SK-N-SH treated with all-trans-retinoic acid at 6 μM for 48 hours (cell line): ENCODE measurements around the gene REPS2.
A peak's percentile ranks its signal among the peaks of the same experiment; 100 is the strongest.

Source experiments
- ATAC-seq: fragments of 200-7000 bp; cut with Tn5 transposase; 3 replicates; pipeline ENCODE4 v1.9.1; 2020; ENCODE audit warnings: mild to moderate bottlenecking, moderate library complexity
- ARNTL ChIP-seq: fragments of 450-650 bp; formaldehyde crosslinking; IDR thresholded peaks from 2 replicates; pipeline ENCODE4 v1.5.0; 2020; ENCODE audit warnings: low read depth, mild to moderate bottlenecking, moderate library complexity, borderline replicate concordance
- BACH2 ChIP-seq: fragments of 250-450 bp; sonication (Bioruptor Pico); IDR thresholded peaks from 2 replicates; pipeline ENCODE4 v1.9.0; 2021; ENCODE audit warnings: mild to moderate bottlenecking, borderline replicate concordance
- CSDC2 ChIP-seq: fragments of 250-450 bp; sonication (Bioruptor Pico); IDR thresholded peaks from 2 replicates; pipeline ENCODE4 v1.5.0; 2020; ENCODE audit warnings: mild to moderate bottlenecking, moderate library complexity
- ESRRG ChIP-seq: fragments of 250-450 bp; sonication (Bioruptor Pico); IDR thresholded peaks from 2 replicates; pipeline ENCODE4 v1.6.1; 2021; ENCODE audit warnings: mild to moderate bottlenecking
- GLIS3 ChIP-seq: fragments of 250-450 bp; sonication (Bioruptor Pico); IDR thresholded peaks from 2 replicates; pipeline ENCODE4 v1.5.0; 2020; ENCODE audit warnings: mild to moderate bottlenecking, moderate library complexity
- ISL1 ChIP-seq: fragments of 250-450 bp; sonication (Bioruptor Pico); IDR thresholded peaks from 2 replicates; pipeline ENCODE4 v2.1.2; 2022; ENCODE audit warnings: mild to moderate bottlenecking, moderate library complexity
- RARB ChIP-seq: fragments of 250-450 bp; sonication (Bioruptor Pico); IDR thresholded peaks from 2 replicates; pipeline ENCODE4 v1.8.0; 2021; ENCODE audit warnings: mild to moderate bottlenecking, moderate library complexity
- SNAI2 ChIP-seq: fragments of 250-450 bp; sonication (Bioruptor Pico); IDR thresholded peaks from 2 replicates; pipeline ENCODE4 v1.5.0; 2020; ENCODE audit warnings: mild to moderate bottlenecking, moderate library complexity
- TCF4 ChIP-seq: fragments of 250-450 bp; sonication (Bioruptor Pico); IDR thresholded peaks from 2 replicates; pipeline ENCODE4 v1.8.0; 2021; ENCODE audit warnings: mild to moderate bottlenecking, moderate library complexity, borderline replicate concordance
- TOX ChIP-seq: fragments of 250-450 bp; sonication (Bioruptor Pico); IDR thresholded peaks from 2 replicates; pipeline ENCODE4 v1.8.0; 2021; ENCODE audit warnings: mild to moderate bottlenecking, moderate library complexity, borderline replicate concordance
- ZC3H10 ChIP-seq: fragments of 250-450 bp; sonication (Bioruptor Pico); IDR thresholded peaks from 2 replicates; pipeline ENCODE4 v1.5.1; 2021; ENCODE audit warnings: mild to moderate bottlenecking, moderate library complexity
- ZFP3 ChIP-seq: fragments of 250-450 bp; sonication (Bioruptor Pico); IDR thresholded peaks from 2 replicates; pipeline ENCODE4 v1.5.0; 2020; ENCODE audit warnings: mild to moderate bottlenecking, moderate library complexity
- ZFP30 ChIP-seq: fragments of 450-650 bp; formaldehyde crosslinking; IDR thresholded peaks from 2 replicates; pipeline ENCODE4 v1.5.0; 2022; ENCODE audit warnings: mild to moderate bottlenecking, moderate library complexity
- ZNF565 ChIP-seq: fragments of 450-650 bp; formaldehyde crosslinking; conservative IDR thresholded peaks from 2 replicates; pipeline ENCODE4 v1.5.0; 2020; ENCODE audit warnings: low read depth, mild to moderate bottlenecking, moderate library complexity
- ZNF8 ChIP-seq: fragments of 450-650 bp; formaldehyde crosslinking; IDR thresholded peaks from 2 replicates; pipeline ENCODE4 v1.5.0; 2020; ENCODE audit warnings: mild to moderate bottlenecking, moderate library complexity
- TF ChIP-seq, protein P1 (sequence below): fragments of 250-450 bp; sonication (Bioruptor Pico); IDR thresholded peaks from 2 replicates; pipeline ENCODE4 v1.8.0; 2020; ENCODE audit warnings: mild to moderate bottlenecking, moderate library complexity, borderline replicate concordance
- TF ChIP-seq, protein P2 (sequence below): fragments of 250-450 bp; sonication (Bioruptor Pico); IDR thresholded peaks from 2 replicates; pipeline ENCODE4 v1.5.1; 2020; ENCODE audit warnings: low read depth, mild to moderate bottlenecking, moderate library complexity
- TF ChIP-seq, protein P3 (sequence below): fragments of 250-450 bp; sonication (Bioruptor Pico); IDR thresholded peaks from 2 replicates; pipeline ENCODE4 v1.5.1; 2021; ENCODE audit warnings: mild to moderate bottlenecking, moderate library complexity
- TF ChIP-seq, protein P4 (sequence below): fragments of 250-450 bp; sonication (Bioruptor Pico); IDR thresholded peaks from 2 replicates; pipeline ENCODE4 v1.8.0; 2021; ENCODE audit warnings: low read depth, mild to moderate bottlenecking, moderate library complexity, borderline replicate concordance

The REPS2 gene

DNA sequence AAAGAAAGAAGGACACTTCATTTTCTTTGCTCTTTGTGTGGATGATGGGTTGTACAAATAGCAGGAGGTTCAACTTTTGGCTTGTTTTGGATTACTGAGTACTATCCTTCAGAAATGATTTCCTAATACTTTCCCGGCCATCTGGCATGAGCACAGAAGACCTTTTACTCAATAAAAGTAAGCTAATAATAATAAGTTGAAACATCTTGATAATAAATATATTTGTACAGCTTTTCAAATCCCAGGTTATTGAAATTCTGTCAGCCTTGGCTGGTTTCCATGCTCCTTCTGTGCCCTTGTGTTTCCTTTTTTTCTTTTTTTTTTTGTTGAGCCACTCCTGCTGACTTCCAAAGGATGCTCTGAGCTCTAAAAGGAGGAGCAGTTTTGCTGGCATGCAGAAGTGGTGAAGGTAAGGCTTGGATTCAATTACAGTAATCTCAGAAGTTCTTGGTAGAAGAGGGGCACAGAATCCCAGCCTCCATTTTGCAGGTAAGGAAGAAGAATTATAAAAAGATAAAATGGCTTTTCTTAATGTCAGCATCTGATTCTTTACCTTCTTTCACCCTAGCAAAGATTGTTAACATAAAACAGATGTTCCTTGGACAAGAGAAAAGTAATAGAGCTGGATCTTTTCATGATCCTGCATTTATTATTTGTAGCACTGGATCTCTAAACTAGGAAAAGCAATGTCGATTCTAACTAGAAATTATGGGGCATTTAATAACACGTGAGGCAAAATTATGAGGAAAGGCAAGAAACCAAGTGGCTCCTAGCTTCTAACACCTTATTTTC, 31.9 kb downstream of the REPS2 start:
- ATAC-seq = peak; percentile 63
- TF ChIP-seq, protein P1, sequence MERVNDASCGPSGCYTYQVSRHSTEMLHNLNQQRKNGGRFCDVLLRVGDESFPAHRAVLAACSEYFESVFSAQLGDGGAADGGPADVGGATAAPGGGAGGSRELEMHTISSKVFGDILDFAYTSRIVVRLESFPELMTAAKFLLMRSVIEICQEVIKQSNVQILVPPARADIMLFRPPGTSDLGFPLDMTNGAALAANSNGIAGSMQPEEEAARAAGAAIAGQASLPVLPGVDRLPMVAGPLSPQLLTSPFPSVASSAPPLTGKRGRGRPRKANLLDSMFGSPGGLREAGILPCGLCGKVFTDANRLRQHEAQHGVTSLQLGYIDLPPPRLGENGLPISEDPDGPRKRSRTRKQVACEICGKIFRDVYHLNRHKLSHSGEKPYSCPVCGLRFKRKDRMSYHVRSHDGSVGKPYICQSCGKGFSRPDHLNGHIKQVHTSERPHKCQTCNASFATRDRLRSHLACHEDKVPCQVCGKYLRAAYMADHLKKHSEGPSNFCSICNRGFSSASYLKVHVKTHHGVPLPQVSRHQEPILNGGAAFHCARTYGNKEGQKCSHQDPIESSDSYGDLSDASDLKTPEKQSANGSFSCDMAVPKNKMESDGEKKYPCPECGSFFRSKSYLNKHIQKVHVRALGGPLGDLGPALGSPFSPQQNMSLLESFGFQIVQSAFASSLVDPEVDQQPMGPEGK = no peak
- TF ChIP-seq, protein P2, sequence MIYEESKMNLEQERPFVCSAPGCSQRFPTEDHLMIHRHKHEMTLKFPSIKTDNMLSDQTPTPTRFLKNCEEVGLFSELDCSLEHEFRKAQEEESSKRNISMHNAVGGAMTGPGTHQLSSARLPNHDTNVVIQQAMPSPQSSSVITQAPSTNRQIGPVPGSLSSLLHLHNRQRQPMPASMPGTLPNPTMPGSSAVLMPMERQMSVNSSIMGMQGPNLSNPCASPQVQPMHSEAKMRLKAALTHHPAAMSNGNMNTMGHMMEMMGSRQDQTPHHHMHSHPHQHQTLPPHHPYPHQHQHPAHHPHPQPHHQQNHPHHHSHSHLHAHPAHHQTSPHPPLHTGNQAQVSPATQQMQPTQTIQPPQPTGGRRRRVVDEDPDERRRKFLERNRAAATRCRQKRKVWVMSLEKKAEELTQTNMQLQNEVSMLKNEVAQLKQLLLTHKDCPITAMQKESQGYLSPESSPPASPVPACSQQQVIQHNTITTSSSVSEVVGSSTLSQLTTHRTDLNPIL (CRISPR knock-in tag) = no peak
- TF ChIP-seq, protein P3, sequence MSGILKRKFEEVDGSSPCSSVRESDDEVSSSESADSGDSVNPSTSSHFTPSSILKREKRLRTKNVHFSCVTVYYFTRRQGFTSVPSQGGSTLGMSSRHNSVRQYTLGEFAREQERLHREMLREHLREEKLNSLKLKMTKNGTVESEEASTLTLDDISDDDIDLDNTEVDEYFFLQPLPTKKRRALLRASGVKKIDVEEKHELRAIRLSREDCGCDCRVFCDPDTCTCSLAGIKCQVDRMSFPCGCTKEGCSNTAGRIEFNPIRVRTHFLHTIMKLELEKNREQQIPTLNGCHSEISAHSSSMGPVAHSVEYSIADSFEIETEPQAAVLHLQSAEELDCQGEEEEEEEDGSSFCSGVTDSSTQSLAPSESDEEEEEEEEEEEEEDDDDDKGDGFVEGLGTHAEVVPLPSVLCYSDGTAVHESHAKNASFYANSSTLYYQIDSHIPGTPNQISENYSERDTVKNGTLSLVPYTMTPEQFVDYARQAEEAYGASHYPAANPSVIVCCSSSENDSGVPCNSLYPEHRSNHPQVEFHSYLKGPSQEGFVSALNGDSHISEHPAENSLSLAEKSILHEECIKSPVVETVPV (CRISPR knock-in tag) = no peak
- no peak for TF ChIP-seq ZNF8 (CRISPR knock-in tag)
- no peak for TF ChIP-seq ZNF565 (CRISPR knock-in tag)

DNA sequence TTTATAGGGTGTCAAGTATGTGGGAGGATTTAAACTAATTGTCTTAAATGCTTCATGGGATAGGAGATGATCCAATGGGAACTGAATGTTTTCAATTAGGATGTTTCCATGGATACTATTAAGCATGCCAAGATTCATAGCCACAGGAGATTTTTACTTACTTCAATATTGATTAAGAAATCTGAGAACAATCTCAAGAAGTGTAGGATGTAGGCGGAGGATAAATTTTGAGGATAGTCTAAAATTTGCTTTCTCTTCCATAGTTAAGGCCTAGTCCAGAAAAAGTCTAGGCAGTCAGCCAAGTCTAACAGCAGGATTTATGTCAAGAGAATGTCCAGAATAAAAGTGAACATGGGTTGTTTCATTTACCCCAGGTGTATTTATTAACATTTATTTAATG, 32.8 kb downstream of the REPS2 start:
- peak; percentile 32 for ATAC-seq
- TF ChIP-seq ZFP30 = no peak
- no peak for TF ChIP-seq ARNTL
- TF ChIP-seq CSDC2 (CRISPR knock-in tag) = no peak
- no peak for TF ChIP-seq BACH2 (CRISPR knock-in tag)

DNA sequence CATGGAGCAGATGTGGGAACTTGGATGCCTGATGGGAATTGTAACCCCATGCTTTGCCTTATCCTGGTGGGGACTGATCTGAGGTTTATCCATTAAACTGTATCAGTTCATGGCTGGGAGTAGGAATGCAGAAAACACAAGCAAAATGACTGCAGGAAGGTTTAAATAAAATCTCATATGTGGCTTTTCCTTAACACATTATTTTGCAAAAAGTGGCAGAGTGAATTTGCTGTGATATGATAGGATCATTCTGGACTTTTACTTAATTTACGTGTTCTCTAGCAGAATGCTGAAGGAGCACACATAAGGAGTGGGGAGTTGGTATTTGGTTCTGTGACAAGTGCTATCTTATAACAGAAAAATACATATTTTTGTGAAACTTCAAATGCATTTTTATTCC, 34.8 kb downstream of the REPS2 start:
- no peak for ATAC-seq
- TF ChIP-seq RARB (CRISPR knock-in tag) (no peak), ZFP3 (no peak), GLIS3 (CRISPR knock-in tag) (no peak), ZC3H10 (CRISPR knock-in tag) (no peak), BACH2 (CRISPR knock-in tag) (no peak), ESRRG (no peak), TOX (CRISPR knock-in tag) (no peak), ISL1 (CRISPR knock-in tag) (no peak), ZNF565 (CRISPR knock-in tag) (no peak), ZNF8 (CRISPR knock-in tag) (no peak), ARNTL (no peak), TCF4 (no peak), SNAI2 (no peak), CSDC2 (CRISPR knock-in tag) (no peak)
- TF ChIP-seq, protein P1 = no peak
- TF ChIP-seq, protein P2 (CRISPR knock-in tag) = no peak
- TF ChIP-seq, protein P4, sequence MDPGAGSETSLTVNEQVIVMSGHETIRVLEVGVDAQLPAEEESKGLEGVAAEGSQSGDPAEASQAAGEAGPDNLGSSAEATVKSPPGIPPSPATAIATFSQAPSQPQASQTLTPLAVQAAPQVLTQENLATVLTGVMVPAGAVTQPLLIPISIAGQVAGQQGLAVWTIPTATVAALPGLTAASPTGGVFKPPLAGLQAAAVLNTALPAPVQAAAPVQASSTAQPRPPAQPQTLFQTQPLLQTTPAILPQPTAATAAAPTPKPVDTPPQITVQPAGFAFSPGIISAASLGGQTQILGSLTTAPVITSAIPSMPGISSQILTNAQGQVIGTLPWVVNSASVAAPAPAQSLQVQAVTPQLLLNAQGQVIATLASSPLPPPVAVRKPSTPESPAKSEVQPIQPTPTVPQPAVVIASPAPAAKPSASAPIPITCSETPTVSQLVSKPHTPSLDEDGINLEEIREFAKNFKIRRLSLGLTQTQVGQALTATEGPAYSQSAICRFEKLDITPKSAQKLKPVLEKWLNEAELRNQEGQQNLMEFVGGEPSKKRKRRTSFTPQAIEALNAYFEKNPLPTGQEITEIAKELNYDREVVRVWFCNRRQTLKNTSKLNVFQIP (CRISPR knock-in tag) = no peak
